SHP77 (cell line): Measurements from ENCODE around the gene PDIA4.
"Not testable (repeated sequence)": the region's sequence is repeated elsewhere in the genome, so short reads cannot be mapped to it uniquely, and the experiment has no call there.

ENCODE experiments used
- DNase-seq, 2 experiments: peaks; one replicate each; lab custom pipeline; 2025; lab: John Stamatoyannopoulos, UW

The PDIA4 gene

DNA sequence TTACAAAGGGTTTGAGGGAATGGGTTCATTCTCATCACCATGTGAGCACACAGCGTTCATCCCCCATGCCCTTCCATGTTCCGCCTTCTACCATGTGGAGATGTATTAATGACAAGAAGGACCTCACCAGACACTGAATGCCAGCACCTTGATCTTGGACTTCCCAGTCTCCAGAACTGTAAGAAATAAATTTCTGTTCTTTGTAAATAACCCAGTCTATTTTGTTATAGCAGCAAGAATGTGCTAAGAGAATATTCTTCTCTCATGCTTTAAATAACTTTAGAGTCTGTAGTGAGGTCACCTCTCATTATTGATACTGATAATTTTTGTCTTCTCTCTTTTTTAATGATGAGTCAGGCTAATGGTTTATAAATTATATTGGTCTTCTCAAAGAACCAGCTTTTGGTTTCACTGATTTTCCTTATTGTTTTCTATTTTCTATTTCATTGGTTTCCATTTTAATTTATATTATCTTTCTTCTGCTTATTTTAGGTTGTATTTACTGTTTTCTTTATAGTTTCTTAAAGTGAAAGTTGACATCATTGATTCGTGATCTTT is 3.1 kb upstream of the PDIA4 start:
- no peak for DNase-seq

DNA sequence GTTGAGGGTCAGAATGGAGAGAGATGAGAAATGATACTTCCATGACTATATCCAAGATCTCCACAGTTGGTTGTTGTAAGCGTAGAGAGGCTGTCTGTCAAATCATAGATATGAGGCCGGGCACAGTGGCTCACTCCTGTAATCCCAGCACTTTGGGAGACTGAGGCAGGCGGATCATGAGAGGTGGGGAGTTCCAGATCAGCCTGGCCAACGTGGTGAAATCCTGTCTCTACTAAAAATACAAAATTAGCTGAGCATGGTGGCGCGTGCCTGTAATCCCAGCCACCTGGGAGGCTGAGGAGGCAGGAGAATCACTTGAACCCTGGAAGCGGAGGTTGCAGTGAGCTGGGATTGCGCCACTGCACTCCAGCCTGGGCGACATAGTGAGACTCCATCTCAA is 2.1 kb upstream of the PDIA4 start:
- not testable (repeated sequence) for DNase-seq

DNA sequence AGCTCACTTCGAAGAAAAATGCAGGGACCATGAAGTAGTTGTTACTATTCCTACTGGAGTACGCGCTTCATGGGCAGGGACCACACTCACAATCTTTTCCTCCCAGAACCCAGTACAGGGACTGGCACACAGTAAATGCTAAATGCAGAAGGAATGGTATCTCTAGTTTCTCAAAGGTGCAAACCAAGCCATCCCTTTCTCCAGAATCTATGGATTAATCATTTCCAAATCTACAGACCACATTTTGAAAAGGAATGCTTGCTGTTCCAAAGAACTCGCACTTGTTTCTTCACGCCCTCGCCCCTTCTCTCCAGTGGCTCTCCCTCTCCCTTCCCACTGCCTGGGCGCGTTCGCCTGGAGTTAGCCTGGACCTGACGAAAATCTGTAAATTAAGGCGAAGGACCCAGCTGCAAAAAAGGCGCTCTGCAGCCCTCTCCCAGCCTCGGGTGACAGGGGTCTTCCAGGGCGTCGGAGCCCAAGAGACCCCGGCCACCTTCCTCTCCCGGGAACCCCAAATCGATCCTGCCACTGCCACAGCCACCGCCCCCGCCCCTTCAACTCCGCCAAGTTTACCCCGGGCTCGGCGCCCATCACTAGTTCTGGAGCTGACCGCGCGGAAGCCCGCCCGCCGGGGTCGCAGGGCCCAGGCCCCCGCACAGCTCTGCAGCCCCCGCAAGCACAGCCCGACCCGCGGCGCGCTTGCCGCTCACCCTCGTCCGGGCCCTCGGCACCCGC is 527 bp downstream of the PDIA4 start:
- no peak for DNase-seq

DNA sequence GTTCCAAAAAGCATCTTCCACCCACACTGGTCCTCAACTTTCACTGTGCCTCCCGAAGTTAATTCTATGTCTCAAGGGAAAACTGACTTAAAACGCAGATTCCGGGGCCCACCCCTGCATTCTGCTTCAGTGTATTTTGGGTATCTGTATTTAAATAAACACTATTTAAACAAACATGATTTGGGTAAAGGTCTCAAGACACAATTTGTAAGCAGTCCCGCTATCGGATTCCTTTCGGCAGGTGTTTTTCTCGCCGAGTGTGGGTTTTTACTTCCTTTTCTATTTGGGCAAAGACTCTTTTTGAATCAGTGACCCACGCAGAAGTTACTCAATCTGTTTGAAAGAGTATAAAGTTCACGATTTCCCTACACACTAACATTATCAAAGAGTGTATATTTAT is 1.2 kb downstream of the PDIA4 start:
- no peak for DNase-seq

DNA sequence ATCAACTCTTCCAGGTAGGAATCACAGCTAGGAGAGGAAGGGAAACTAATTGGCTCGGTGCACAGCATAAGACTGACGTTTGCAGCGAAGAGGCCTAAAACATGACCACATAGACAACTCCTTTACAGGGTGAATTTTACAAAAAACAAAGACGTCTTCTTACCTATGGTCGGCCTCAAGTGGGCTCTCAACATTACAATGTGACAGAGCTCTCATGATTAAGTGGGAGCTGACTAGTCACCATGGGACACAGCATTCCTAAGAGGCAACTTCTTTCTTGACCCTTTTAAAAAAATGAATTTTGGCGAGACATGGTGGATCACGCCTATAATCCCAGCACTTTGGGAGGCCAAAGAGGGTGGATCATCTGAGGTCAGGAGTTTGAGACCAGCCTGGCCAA is 4.6 kb downstream of the PDIA4 start:
- DNase-seq = no peak

DNA sequence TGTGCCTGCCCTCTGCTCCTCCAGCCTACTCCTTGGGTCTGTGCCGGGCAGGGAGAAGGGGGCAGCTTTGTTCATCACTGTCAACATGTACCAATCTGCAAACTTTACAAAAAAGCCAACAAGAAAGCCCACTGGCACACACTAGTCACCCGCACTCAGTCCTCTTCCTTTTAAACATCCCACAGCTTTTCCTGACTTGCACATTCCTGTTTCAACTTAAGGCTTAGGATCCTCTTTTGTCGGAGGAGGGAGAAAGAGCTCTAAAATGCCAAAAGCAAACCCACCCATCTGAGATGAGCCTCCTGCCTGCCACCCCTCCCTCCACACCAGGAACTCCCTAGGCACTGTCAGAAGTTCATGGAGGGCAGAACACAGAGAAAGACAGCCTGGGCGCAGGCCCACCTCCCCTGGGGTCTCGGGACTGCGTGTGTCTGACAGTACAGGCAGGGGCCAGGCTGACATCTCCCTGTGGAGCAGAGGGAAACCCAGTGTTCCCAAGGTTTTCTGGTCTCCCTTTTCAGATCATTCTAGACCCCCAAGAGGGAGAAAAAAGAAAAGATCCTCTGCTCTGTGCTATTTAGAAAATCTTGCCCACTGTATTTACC is 5.4 kb downstream of the PDIA4 start:
- DNase-seq = no peak

DNA sequence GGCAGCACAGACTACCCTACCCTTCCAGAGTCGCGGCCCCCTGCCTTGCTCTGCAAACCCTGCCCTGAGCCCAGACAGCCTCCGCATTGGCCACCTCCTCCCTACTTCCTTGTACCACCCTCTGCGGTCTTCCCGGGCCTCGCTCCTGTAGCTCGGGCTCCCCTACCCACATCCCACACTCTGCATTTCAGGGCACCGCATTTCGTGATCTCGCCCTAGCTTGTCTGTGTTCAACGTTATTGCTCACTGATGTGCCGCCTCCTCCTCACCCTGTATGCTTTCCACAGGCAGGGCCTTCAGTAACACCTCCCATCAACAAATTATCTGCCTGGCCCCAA is 6.6 kb downstream of the PDIA4 start:
- no peak for DNase-seq

DNA sequence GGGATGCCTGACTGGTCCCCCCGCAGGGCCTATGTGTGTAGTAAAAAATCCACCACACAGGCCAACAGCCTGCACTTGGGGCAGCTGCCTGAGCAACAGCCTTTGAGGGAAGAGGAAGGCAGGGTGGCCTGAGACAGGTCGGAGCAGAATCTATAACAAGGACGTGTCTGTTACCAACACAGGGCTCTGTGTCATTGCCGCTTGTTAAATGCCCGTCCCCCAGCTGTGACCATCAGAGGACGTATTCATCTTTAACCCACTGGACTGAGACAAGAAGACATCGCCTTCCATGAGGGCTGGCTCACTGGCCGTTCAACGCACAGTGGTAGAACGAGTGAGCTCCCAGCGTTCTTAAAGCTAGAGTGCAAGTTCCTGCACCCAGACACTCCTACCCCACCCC is 7.8 kb downstream of the PDIA4 start:
- no peak for DNase-seq

DNA sequence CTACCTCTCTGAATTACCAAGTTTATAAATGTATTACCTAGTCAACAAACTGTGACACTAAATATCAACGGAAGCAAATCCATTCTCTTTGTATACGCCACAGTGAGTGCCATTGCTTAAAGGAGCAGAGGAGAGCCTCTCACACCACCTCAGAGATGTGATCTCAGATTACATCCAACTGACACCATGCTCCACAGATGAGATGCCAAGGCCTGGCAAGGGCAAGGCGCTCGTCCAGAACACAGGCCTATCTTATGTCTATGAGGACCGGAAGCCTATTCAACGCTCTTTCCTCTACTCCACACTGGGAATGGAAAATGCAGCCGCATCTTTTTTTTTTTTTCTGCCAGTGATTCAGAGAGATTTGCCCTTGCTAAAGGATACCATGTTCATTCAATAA is 11.4 kb downstream of the PDIA4 start:
- no peak for DNase-seq

DNA sequence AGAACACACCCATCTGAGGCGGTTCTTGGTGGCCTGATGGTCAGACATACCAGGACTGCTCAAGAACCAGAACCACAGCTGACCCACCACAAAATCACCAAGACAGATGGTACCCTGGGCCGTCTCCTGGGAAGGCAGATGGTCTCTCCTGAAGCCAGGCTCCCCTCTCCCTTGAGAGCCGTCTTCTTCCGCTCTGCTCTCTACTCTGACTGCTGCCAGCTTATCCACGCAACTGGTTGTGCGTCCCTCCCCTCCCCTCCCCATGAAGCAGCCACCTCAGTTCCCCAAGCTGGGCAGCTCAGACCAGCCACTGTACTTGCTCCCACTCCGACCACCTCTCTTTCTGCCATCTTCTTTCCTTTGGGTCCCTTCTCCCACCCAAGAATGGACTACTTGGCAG is 14.0 kb downstream of the PDIA4 start:
- DNase-seq = no peak

DNA sequence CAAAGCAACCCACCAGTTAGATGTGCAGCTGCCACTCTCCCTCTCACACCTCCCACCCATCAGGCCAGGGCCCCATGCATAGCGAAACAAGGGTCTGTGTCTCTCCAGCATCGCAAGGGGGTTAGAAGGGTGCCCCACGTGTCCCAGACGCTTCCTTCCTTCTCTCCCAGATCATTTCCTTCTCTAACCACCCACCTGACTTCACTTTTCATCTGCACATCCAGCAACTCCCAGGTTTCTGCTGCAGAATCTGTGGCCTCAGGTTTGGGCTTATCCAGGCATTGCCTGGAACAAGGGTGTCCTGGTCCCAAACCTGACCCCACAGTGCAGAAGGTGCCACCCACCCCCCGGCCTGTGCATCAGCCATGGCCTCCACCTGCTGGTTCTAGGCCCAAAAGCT is 14.4 kb downstream of the PDIA4 start:
- DNase-seq = no peak

DNA sequence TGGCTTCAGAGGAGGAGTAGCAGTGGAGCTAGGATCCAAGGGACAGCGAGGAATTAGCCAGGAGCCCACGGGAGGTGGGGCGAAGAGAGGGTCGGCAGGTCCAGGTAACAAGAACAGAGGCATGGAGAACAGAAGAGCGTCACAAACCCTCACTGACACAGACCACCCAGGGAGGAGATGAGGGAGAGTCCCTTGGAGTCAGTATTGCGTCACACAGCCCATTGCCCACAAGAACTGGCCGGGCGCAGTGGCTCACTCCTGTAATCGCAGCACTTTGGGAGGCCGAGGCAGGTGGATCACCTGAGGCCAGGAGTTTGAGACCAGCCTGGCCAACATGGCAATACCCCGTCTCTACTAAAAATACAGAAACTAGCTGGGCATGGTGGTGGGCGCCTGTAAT is 15.6 kb downstream of the PDIA4 start:
- not testable (repeated sequence) for DNase-seq

DNA sequence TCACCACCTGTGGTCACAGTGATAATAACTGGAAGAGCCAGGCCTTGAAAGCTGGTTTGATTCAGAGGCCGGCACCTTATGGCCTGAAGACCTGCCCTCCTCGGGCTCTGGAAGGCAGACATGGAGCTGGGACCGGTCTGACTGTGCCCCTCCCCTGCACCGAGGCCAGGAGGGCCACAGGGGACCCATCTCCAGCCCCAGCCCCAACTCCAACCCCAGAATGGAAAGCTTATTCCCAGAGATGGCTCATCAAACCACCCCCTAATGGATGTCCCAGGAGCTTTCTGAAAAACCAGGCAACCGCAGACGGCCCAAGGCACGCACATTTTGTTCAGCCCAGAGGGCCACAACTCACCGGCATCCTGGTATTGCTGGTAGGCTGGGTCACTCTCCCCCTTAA is 16.8 kb downstream of the PDIA4 start:
- DNase-seq = no peak

DNA sequence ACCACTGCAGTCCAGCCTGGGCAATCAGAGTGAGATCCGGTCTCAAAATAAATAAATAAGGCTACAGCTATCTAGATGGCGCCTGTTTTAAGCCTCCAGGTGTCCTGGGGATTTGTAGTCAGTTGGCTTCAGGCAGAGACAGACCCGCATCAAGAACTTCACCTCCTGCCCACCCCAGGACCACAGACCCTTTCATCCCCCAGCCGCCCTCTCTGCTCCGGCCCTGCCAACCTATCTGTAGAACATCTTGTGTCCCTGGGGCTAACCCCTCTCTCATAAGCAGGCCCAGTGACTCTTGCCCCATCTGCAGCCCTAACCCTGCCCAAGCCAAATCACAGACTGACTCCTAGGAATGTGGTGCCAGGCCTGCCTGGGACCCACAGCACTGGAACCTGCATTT is 17.9 kb downstream of the PDIA4 start:
- DNase-seq = no peak

DNA sequence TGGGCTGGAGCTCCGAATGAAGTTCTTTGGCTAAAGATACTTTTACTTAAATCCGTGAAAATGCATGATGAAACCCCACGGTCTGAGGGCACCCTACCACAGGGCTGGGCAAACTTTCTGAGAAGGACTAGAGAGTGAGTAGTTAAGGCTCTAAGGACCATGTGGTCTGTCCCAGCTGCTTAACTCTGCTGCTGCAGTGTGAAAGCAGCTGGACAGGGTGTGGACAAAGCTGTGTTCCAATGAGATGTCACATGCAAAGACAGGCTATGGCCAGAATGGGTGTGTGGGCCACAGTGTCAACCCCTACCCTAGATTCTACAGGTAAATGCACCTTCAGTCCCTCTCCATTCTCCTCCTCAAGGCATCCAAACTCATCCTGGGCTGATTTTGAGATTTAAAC is 18.8 kb downstream of the PDIA4 start:
- no peak for DNase-seq

DNA sequence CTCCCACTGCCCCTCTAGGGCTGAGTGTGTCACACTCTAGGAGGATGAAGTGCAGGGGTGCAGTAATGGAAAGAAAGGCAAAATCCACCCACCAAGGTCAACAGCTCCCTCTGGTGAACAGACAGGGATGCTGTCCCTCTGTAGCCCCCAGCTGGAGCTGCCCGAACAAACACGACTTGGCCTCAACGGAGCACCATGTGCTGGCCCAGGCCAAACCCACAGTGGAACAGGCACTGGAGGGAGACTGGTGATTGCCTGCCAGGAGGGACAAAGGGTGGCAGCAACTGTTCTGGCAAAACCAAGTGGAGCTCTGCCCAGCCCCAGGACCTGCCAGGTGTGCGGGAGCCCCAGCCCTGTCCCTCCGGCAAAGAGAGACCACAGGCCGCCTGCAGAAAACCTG is 20.7 kb downstream of the PDIA4 start:
- no peak for DNase-seq

DNA sequence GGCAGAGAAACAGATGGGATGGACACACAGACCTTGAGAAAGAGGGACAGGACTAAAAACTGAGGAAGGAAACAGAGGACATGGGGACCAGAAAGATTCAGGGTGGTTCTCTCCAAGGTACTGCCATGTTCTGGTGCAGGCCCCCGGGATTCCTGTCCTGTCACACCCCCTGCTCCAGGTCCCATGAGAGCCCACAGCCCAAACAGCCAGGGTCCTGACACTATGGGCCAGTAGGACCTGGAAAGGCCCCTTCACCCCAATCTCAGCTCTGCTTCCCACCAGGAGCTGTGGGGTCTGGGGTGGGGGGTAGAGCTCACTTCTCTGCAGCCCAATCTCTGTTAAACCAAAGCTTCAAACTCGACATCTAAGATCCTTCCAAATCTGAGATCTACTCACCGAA is 21.2 kb downstream of the PDIA4 start:
- no peak for DNase-seq

DNA sequence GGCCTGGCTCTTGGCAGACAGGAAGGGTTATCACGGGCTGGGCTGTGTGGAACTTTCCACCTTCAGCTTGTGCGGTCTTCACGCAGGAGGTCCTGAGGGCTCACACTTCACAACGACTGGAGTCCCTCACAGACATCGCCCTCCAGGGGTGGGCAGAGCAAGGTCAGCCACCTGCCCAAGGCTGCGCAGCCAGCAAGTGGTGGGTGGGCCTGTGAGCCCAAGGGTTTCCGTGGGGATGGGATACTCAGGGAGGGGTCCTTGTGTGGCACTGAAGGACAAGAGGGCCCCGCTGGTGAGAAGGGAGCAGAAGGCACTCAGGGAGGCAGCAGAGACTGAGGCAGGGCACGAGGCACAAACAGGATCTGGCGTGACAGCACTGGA is 22.0 kb downstream of the PDIA4 start:
- DNase-seq = no peak

DNA sequence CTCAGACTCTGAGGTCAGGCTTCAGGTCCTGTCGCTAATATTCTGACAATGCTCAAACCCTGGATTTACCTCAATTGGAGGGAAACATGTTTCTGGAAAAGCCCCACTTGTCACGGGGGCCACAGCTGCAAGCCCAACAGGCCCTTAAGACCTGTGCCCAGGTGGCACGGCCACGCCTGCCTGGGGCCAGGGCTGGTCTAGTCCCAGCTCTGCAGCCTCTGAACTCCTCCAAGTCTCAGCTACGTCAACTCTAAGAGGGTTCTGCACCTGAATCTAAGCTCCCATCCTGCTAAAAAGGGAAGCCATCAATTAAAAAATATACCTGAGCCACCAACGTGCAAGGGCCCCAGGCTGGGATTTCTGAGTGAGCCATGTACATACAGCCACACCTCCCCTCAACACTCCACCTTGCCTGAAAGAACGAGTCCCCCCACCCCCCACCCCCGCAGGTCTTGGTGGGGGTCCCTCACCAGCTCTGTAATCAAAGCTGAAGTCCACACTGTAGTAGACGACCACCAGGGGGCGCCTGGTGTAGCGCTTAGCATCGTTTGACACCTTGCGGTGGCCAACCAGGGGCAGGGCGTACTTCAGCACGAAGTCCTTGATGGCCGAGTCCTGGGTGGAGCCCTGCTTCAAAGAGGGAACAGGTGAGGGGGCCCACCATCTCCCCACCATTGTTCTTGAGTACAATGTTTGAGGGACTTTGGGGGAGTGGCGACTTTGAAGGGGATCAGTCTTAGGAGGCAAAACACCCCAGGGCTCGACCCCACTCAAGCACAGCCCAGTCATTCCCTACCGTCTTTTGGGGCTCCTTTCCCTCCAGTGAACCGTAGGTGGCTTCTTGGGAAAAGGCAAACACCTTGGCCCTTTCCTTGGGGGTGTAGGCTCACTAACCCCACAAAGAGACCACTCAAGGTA is 22.6 kb downstream of the PDIA4 start:
- peak; percentile 62 to 68 for DNase-seq

DNA sequence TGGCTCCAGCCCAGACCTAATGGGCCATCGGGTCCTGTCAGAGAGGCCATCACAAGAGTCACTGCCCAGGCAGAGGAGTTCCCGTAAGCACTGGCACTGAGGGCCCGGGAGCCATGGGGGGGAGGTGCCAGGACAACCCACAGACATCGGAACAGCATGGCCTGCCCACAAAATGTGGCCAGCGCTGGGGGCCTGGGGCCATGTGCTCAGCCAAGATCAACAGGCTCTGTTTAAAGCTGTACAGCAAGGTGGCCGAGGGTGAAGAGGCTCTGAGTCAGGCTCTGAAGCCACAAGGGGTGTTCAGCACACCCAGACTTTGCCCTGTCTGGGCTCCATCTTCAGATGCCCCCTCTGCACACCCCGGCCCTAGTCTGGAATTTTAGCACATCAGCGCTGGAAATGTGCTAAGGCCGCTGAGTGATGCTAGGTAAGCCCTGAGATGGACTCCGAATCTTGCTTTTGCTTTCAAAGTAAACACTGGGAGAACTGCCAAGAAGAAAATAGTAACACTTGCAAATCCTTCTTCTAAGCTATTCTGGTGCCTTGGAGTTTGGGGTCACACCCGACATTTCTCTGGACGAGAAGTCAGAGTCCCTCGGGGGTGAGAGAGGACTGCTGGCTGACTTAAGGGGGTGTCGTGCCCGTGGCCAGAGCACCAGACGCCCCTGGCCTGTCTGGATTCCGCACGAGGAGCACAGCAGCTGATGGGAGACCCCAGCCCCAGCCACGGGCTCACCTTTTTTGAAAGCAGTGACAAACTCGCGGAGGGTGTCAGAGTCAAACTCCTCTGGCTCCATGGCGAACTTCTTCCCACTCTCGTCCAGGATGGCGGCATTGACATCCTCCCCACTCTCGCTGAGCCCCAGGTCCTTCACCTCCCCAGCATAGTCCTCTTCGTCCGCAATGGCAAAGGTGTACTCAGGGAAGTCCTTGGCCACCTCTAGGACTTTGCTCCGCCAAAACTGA is 23.6 kb downstream of the PDIA4 start:
- no peak for DNase-seq

DNA sequence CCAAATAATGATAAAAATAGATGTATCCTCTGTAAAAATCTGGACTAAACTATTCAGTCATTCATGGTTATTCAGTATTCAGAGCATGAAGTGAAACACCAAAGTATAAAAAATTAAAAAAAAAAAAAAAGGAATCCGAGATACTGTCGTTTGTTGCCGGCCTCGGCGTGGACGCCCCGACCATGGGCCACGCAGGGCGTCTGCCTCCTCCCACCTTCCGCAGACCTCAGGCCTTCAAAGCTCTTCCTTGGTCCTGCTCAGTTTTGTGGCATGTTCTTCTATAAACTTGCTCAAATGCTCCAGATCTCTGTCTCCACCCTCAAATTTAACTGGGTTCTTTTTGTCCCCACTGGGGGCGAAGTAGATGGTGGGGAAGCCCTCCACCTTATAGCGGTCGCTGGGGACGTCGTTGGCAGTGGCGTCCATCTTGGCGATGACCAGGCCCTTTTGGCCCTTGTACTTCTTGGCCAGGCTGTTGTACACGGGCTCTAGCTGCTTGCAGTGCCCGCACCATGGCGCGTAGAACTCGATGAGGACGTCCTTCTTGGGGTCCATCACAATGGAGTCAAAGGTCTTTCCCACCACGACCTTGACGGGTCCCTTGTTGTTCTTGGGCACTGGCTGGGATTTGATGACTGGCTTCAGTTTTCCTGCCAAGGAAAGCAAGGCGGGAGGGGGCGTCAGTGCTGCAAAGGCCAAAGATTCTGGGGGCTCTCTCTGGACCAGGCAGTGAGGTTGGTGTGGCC is 24.6 kb downstream of the PDIA4 start:
- DNase-seq = no peak
